ENCODE results near the gene BIN1.

GRCh38 chr2:127078028-127078427 lies 28.9 kb downstream of the BIN1 start:
- TF ChIP-seq CTCF (IDR thresholded peaks at IDR 0.05; ENCODE audit: low read depth, low read length) = no peak
- no peak for TF ChIP-seq EZH2phosphoT487 (IDR thresholded peaks at IDR 0.05; ENCODE audit: low read depth)
